ENCODE data around the gene IMP3.
"Not testable (repeated sequence)": the region's sequence is repeated elsewhere in the genome, so short reads cannot be mapped to it uniquely, and the experiment has no call there.

Gene IMP3, protein sequence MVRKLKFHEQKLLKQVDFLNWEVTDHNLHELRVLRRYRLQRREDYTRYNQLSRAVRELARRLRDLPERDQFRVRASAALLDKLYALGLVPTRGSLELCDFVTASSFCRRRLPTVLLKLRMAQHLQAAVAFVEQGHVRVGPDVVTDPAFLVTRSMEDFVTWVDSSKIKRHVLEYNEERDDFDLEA

GRCh38 chr15:75639709-75640482, at the start of gene IMP3:
IMP3 (minus strand) TSS chr15:75640224; CDS start chr15:75640168, 56 bp downstream.
- Histone ChIP-seq H3K9ac (ENCODE audit: low read length) (peak within 1 kb of the TSS; percentile 97), H3K9me3 (ENCODE audit: control insufficient read depth, low read length) (no peaks in the 10 kb centered on the region), H3K36me3 (ENCODE audit: control insufficient read depth, insufficient read depth, low read length, severe bottlenecking) (no peaks in the 10 kb centered on the region), H3K4me1 (ENCODE audit: control insufficient read depth, insufficient read depth, low read length) (peaks cover 39% of the 10 kb centered on the region), H3K27me3 (replicated peaks; ENCODE audit: control insufficient read depth, insufficient read depth, low read length) (no peaks in the 10 kb centered on the region), H3K4me3 (ENCODE audit: low read length) (peak within 1 kb of the TSS; percentile 96)
- peak; percentile 99 for DNase-seq (ENCODE audit: low read depth)

GRCh38 chr15:75689429-75689828, 49.4 kb upstream of the IMP3 start:
- Histone ChIP-seq H3K36me3 (ENCODE audit: control insufficient read depth, insufficient read depth, low read length, severe bottlenecking) (peaks cover 21% of the 10 kb centered on the region), H3K4me1 (ENCODE audit: control insufficient read depth, insufficient read depth, low read length) (peaks cover 11% of the 10 kb centered on the region)
- not testable (repeated sequence) for H3K27me3 ChIP-seq (replicated peaks; ENCODE audit: control insufficient read depth, insufficient read depth, low read length); DNase-seq (ENCODE audit: low read depth); H3K9ac ChIP-seq (ENCODE audit: low read length); H3K9me3 ChIP-seq (ENCODE audit: control insufficient read depth, low read length); H3K4me3 ChIP-seq (ENCODE audit: low read length)

DNA sequence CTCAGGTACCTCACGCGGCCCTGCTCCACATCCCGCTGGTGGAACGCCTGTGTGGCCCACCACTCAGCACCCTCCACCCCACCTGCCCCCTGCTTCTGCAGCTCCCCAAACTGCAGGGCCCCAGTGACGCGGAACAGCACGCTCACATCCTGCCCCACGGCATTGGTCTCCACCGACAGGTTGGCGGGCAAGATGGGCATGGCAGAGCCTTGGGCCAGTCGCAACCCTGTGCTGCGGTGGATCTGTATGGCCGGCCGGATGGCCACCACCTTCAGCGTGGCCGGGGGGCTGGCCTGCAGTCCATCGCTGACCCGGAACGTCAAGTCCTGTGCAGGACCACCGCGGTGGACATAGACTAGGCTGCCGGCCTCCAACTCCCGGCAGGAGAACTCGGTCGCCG, 48.8 kb upstream of the IMP3 start:
- Histone ChIP-seq H3K9ac (ENCODE audit: low read length) (no peak overlapping the region), H3K4me1 (ENCODE audit: control insufficient read depth, insufficient read depth, low read length) (peaks cover 5% of the 10 kb centered on the region), H3K27me3 (replicated peaks; ENCODE audit: control insufficient read depth, insufficient read depth, low read length) (no peaks in the 10 kb centered on the region), H3K4me3 (ENCODE audit: low read length) (no peak overlapping the region), H3K36me3 (ENCODE audit: control insufficient read depth, insufficient read depth, low read length, severe bottlenecking) (peaks cover 24% of the 10 kb centered on the region), H3K9me3 (ENCODE audit: control insufficient read depth, low read length) (no peaks in the 10 kb centered on the region)
- no peak for DNase-seq (ENCODE audit: low read depth)

GRCh38 chr15:75688278-75688557, 48.2 kb upstream of the IMP3 start:
- no peak overlapping the region for H3K4me3 ChIP-seq (ENCODE audit: low read length)
- no peaks in the 10 kb centered on the region for H3K4me1 ChIP-seq (ENCODE audit: control insufficient read depth, insufficient read depth, low read length)
- no peaks in the 10 kb centered on the region for H3K27me3 ChIP-seq (replicated peaks; ENCODE audit: control insufficient read depth, insufficient read depth, low read length)
- H3K9ac ChIP-seq (ENCODE audit: low read length): no peak overlapping the region
- no peak for DNase-seq (ENCODE audit: low read depth)
- H3K36me3 ChIP-seq (ENCODE audit: control insufficient read depth, insufficient read depth, low read length, severe bottlenecking): peaks cover 24% of the 10 kb centered on the region
- H3K9me3 ChIP-seq (ENCODE audit: control insufficient read depth, low read length): no peaks in the 10 kb centered on the region

DNA sequence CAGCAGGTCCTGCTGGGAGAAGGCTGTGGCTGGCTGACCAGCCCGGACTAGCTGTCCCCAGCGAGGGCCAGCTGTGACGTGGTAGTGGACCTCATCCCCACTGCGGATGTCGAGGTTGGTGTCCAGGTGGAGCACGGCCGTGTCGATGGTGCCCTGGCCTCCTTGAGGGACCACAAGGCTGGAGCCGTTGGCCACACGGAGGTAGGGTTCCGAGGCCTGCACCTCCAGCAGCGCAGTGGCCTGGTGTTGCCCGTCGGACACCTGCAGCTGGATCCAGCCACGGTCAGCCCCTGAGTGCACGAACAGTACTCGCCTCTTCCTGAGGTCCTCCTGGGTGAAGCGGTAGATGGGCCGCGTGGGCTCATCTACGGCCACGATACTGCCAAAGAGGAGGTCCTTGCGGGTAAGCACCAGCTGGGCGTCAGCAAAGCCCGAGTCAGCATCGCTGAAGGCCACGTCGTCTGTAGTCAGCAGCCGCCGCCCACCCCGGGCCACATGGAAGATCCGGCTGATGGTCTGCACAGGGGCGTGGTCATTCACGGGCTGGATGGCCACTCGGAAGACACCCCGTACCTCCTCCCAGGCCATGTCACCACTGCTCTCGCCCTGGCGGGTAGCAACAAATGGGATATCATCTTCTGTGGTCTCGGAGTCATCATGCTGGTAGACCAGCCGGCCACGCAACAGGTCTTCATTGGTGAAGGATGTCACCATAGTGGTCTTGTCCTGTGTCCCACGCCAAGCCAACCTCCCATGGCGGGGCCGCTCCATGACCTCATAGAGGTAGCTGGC, 47.7 kb upstream of the IMP3 start:
- Histone ChIP-seq H3K9ac (ENCODE audit: low read length) (no peak overlapping the region), H3K27me3 (replicated peaks; ENCODE audit: control insufficient read depth, insufficient read depth, low read length) (no peaks in the 10 kb centered on the region), H3K9me3 (ENCODE audit: control insufficient read depth, low read length) (no peaks in the 10 kb centered on the region), H3K4me1 (ENCODE audit: control insufficient read depth, insufficient read depth, low read length) (no peaks in the 10 kb centered on the region), H3K36me3 (ENCODE audit: control insufficient read depth, insufficient read depth, low read length, severe bottlenecking) (peaks cover 24% of the 10 kb centered on the region), H3K4me3 (ENCODE audit: low read length) (no peak overlapping the region)
- DNase-seq (ENCODE audit: low read depth): no peak

DNA sequence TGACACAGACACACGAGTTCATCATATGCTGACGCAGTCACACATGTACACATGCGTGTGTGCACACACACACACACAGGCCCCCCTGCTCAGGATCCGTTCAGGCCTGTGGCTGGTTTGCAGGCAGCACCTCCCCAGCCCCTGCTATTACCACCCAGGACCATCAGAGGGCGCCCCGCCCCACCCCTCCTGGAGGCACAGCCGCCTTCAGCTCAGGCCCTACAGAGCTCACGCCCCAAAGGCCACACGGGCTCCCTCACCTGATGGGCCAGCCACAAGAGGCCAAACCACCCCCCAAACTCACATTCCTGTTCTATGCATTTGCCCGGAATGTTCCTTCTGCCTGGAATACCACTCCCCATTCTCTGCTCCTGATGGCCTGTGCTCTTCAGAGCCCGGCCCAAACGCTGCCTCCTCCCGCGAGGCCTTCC, 46.2 kb upstream of the IMP3 start:
- not testable (repeated sequence) for H3K27me3 ChIP-seq (replicated peaks; ENCODE audit: control insufficient read depth, insufficient read depth, low read length); H3K9me3 ChIP-seq (ENCODE audit: control insufficient read depth, low read length); H3K4me1 ChIP-seq (ENCODE audit: control insufficient read depth, insufficient read depth, low read length); H3K4me3 ChIP-seq (ENCODE audit: low read length); H3K9ac ChIP-seq (ENCODE audit: low read length)
- peak; percentile 77 for DNase-seq (ENCODE audit: low read depth)
- H3K36me3 ChIP-seq (ENCODE audit: control insufficient read depth, insufficient read depth, low read length, severe bottlenecking): peaks cover 32% of the 10 kb centered on the region

- H3K9ac ChIP-seq (ENCODE audit: low read length): no peak overlapping the region
- H3K4me3 ChIP-seq (ENCODE audit: low read length): no peak overlapping the region
- H3K9me3 ChIP-seq (ENCODE audit: control insufficient read depth, low read length): no peaks in the 10 kb centered on the region
- H3K36me3 ChIP-seq (ENCODE audit: control insufficient read depth, insufficient read depth, low read length, severe bottlenecking): peaks cover 39% of the 10 kb centered on the region
- H3K27me3 ChIP-seq (replicated peaks; ENCODE audit: control insufficient read depth, insufficient read depth, low read length): no peaks in the 10 kb centered on the region
- DNase-seq (ENCODE audit: low read depth): no peak
- no peaks in the 10 kb centered on the region for H3K4me1 ChIP-seq (ENCODE audit: control insufficient read depth, insufficient read depth, low read length)
These were observed 45.2 kb upstream of the IMP3 start for GRCh38 chr15:75685195-75685594.

GRCh38 chr15:75684648-75685047, 44.6 kb upstream of the IMP3 start:
- no peak for DNase-seq (ENCODE audit: low read depth)
- peaks cover 39% of the 10 kb centered on the region for H3K36me3 ChIP-seq (ENCODE audit: control insufficient read depth, insufficient read depth, low read length, severe bottlenecking)
- no peak overlapping the region for H3K4me3 ChIP-seq (ENCODE audit: low read length)
- H3K4me1 ChIP-seq (ENCODE audit: control insufficient read depth, insufficient read depth, low read length): no peaks in the 10 kb centered on the region
- H3K9ac ChIP-seq (ENCODE audit: low read length): no peak overlapping the region
- no peaks in the 10 kb centered on the region for H3K27me3 ChIP-seq (replicated peaks; ENCODE audit: control insufficient read depth, insufficient read depth, low read length)
- H3K9me3 ChIP-seq (ENCODE audit: control insufficient read depth, low read length): no peaks in the 10 kb centered on the region

- not testable (repeated sequence) for H3K4me3 ChIP-seq (ENCODE audit: low read length); H3K9me3 ChIP-seq (ENCODE audit: control insufficient read depth, low read length); H3K9ac ChIP-seq (ENCODE audit: low read length); H3K4me1 ChIP-seq (ENCODE audit: control insufficient read depth, insufficient read depth, low read length); H3K27me3 ChIP-seq (replicated peaks; ENCODE audit: control insufficient read depth, insufficient read depth, low read length)
- H3K36me3 ChIP-seq (ENCODE audit: control insufficient read depth, insufficient read depth, low read length, severe bottlenecking): peaks cover 41% of the 10 kb centered on the region
- DNase-seq (ENCODE audit: low read depth): peak; percentile 76
These were observed 43.8 kb upstream of the IMP3 start for GRCh38 chr15:75683646-75684312.

GRCh38 chr15:75682181-75683135, 42.4 kb upstream of the IMP3 start:
- H3K36me3 ChIP-seq (ENCODE audit: control insufficient read depth, insufficient read depth, low read length, severe bottlenecking): peaks cover 37% of the 10 kb centered on the region
- H3K4me3 ChIP-seq (ENCODE audit: low read length): no peak overlapping the region
- DNase-seq (ENCODE audit: low read depth): no peak
- no peaks in the 10 kb centered on the region for H3K4me1 ChIP-seq (ENCODE audit: control insufficient read depth, insufficient read depth, low read length)
- no peaks in the 10 kb centered on the region for H3K27me3 ChIP-seq (replicated peaks; ENCODE audit: control insufficient read depth, insufficient read depth, low read length)
- H3K9me3 ChIP-seq (ENCODE audit: control insufficient read depth, low read length): no peaks in the 10 kb centered on the region
- no peak overlapping the region for H3K9ac ChIP-seq (ENCODE audit: low read length)
